ENCODE data around the gene GIGYF1. TPM values are rescaled to one million over a fixed set of nuclear protein-coding genes. Genes with fewer than 3 reads are reported as not detected.

GIGYF1 gene
- total and polyA plus RNA-seq, 2 donors (not counting 3 experiments of a cell fraction or from before 2014, with no cell fraction given) = 13.6 to 46.3 TPM

- H3K9me3 ChIP-seq (replicated peaks; ENCODE audit: control insufficient read depth, insufficient read depth, low read length) = no peaks in the 10 kb centered on the region
- no peak for DNase-seq (ENCODE audit: low read depth, low spot score)
- no peak overlapping the region for H3K9ac ChIP-seq (replicated peaks; ENCODE audit: extremely low read depth, insufficient read depth, low read length)
- no peak for FAIRE-seq
- intact Hi-C loops (cut with micrococcal nuclease) = no loop called here
- H4K20me1 ChIP-seq (replicated peaks; ENCODE audit: control insufficient read depth, extremely low read depth, insufficient read depth, low read length) = no peaks in the 10 kb centered on the region
- H3K27me3 ChIP-seq (ENCODE audit: control insufficient read depth in 2 of 2, insufficient read depth in 2 of 2, low read length in 2 of 2) = no peaks in the 10 kb centered on the region
- H3K4me3 ChIP-seq (replicated peaks in 1 of 3; ENCODE audit: insufficient read depth in 1 of 3, low read depth in 1 of 3, low read length in 3 of 3) = no peak overlapping the region
- H3K4me2 ChIP-seq (ENCODE audit: insufficient read depth, low read length) = no peak overlapping the region
- H3K27ac ChIP-seq (ENCODE audit: insufficient read depth, low read depth, low read length) = no peak overlapping the region
- no peaks in the 10 kb centered on the region for H3K4me1 ChIP-seq (ENCODE audit: control insufficient read depth, extremely low read depth, insufficient read depth, low read length)
- BruUV-seq (replicated peaks) = no TSS peak
- POLR2A ChIA-PET = no interaction called here
- H3K9me1 ChIP-seq (replicated peaks; ENCODE audit: control insufficient read depth, extremely low read depth, insufficient read depth, low read length) = no peaks in the 10 kb centered on the region
- H2AFZ ChIP-seq (ENCODE audit: low read depth, low read length) = no peak overlapping the region
- CTCF ChIA-PET = no interaction called here
- no peaks in the 10 kb centered on the region for H3K36me3 ChIP-seq (ENCODE audit: control insufficient read depth in 2 of 2, extremely low read depth in 1 of 2, insufficient read depth in 2 of 2, low read length in 2 of 2)
- TF ChIP-seq GATA2 (IDR thresholded peaks at IDR 0.05; ENCODE audit: insufficient read depth, insufficient read length, low read depth, low read length) = no peak
- TF ChIP-seq EZH2 (IDR thresholded peaks at IDR 0.05; ENCODE audit: borderline replicate concordance, low read depth, low read length, severe bottlenecking) = no peak
- no peak for TF ChIP-seq MAX (IDR thresholded peaks at IDR 0.05; ENCODE audit: insufficient read depth, insufficient read length)
- no peak for TF ChIP-seq FOS (IDR thresholded peaks at IDR 0.05; ENCODE audit: borderline replicate concordance, insufficient read depth, low read length)
- TF ChIP-seq POLR2AphosphoS5 (IDR thresholded peaks at IDR 0.05; ENCODE audit: insufficient read depth, low read depth, low read length) = no peak
- no peak for TF ChIP-seq POLR2A (IDR thresholded peaks at IDR 0.05; ENCODE audit: low read depth, low read length)
- TF ChIP-seq, protein P1, sequence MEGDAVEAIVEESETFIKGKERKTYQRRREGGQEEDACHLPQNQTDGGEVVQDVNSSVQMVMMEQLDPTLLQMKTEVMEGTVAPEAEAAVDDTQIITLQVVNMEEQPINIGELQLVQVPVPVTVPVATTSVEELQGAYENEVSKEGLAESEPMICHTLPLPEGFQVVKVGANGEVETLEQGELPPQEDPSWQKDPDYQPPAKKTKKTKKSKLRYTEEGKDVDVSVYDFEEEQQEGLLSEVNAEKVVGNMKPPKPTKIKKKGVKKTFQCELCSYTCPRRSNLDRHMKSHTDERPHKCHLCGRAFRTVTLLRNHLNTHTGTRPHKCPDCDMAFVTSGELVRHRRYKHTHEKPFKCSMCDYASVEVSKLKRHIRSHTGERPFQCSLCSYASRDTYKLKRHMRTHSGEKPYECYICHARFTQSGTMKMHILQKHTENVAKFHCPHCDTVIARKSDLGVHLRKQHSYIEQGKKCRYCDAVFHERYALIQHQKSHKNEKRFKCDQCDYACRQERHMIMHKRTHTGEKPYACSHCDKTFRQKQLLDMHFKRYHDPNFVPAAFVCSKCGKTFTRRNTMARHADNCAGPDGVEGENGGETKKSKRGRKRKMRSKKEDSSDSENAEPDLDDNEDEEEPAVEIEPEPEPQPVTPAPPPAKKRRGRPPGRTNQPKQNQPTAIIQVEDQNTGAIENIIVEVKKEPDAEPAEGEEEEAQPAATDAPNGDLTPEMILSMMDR (IDR thresholded peaks at IDR 0.05; ENCODE audit: extremely low read depth in 1 of 2, insufficient read depth in 1 of 2, low read depth in 1 of 2, low read length in 2 of 2) = no peak
- TF ChIP-seq MYC (IDR thresholded peaks at IDR 0.05; ENCODE audit: low read depth, low read length) = no peak
- TF ChIP-seq JUN (IDR thresholded peaks at IDR 0.05; ENCODE audit: borderline replicate concordance, insufficient read depth, insufficient read length, low read depth) = no peak
- dilution Hi-C loops (cut with MboI; ENCODE audit: extremely low pct_ligation_motif_present, low sequenced_read_pairs) = no loop called here
- H3K79me2 ChIP-seq (ENCODE audit: control insufficient read depth, insufficient read depth, low read length) = no peaks in the 10 kb centered on the region
Measured at GRCh38 chr7:100641860-100642533, 52.1 kb downstream of the GIGYF1 start.

Data from endothelial cell of umbilical vein (primary cell).